ENCODE results near the gene SPSB4.

Gene SPSB4

DNA sequence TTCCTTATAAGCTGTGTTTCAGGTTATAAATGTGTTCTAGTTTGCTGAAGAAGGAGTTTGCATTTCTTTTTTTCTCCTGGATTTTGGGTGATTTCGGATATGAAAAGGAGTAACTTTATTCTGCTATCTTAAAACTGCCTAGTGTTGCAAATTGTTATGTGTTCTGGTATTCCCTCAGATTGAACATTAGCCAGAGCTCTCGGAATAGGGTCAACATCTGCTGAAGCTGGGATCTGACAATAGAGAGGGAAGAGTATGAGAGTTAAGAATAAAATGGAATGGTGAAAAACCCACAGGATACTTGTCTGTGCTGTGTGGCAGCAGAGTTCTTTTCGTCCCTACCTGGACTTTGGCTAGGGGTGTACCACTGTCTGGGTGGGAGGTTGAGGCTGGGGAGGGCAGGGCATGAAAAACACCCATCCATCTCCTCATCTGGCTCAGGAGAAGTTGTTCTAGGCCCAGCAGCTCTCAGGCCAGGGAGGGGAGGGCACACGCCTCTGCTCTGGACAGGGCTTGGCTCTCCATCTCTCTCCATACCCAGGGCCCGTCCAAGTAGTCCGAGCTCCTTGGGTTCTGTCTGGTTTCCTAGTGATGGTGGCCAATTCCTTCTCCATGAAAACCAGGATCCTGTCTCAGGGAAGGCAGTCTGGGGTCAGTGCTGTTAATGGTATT lies 13.2 kb downstream of the SPSB4 start:
- TF ChIP-seq CTCF (IDR thresholded peaks at IDR 0.05; ENCODE audit: low read depth, low read length) = no peak
- DNase-seq (ENCODE audit: extremely low read depth, low read depth) = no peak

GRCh38 chr3:141065258-141065657 lies 14.1 kb downstream of the SPSB4 start:
- no peak for DNase-seq (ENCODE audit: extremely low read depth, low read depth)
- TF ChIP-seq CTCF (IDR thresholded peaks at IDR 0.05; ENCODE audit: low read depth, low read length) = no peak

- no peak for DNase-seq (ENCODE audit: extremely low read depth, low read depth)
- TF ChIP-seq CTCF (IDR thresholded peaks at IDR 0.05; ENCODE audit: low read depth, low read length) = no peak
Measured at GRCh38 chr3:141065841-141066805, 15.0 kb downstream of the SPSB4 start.

GRCh38 chr3:141067206-141067974 lies 16.2 kb downstream of the SPSB4 start:
- no peak for DNase-seq (ENCODE audit: extremely low read depth, low read depth)
- TF ChIP-seq CTCF (IDR thresholded peaks at IDR 0.05; ENCODE audit: low read depth, low read length) = no peak

DNA sequence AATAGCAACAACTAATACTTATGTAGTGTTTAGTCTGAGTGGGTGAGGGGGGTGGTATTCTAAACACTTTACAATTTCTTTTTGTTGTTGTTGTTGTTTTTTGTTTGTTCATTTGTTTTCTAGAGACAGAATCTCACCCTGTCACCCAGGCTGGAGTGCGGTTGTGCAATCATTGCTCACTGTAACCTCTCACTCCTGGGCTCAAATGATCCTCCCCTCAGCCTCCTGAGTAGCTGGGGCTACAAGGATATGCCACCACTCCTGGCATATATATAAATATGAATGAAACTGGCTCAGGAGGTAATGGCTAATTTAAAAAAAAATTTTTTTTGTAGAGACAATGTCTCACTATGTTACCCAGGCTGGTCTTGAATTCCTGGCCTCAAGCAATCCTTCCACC lies 19.1 kb downstream of the SPSB4 start:
- TF ChIP-seq CTCF (IDR thresholded peaks at IDR 0.05; ENCODE audit: low read depth, low read length) = no peak
- no peak for DNase-seq (ENCODE audit: extremely low read depth, low read depth)

DNA sequence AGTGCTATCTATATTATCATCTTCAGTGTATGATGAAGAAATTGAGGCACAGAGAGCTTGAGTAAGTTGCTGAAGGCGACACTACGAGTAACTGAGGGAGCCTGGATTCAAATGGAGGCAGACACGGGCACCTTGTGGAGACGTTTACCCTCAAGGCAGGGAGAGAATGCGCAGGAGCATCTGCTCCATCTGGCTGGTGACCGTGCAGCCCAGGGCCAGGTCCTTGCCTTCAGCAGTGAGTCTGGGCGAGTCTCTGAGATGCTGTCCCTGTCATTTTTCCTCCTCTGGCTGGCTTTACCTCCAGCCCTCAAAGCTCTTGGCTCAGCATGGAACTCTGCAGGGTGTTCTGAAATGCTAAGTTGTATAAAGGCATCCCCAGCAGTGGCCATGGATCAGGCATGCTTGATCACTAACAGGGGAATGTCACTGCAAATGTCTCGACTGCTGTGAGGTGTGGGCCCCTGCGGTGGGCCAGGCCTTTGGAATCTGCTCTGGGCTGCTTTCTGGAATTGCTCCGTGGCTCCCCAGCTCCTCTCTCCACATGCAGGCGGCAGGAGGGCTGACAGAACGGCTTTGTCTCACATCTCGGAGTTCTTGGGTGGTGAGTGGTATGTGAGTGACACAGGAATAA lies 19.7 kb downstream of the SPSB4 start:
- no peak for DNase-seq (ENCODE audit: extremely low read depth, low read depth)
- TF ChIP-seq CTCF (IDR thresholded peaks at IDR 0.05; ENCODE audit: low read depth, low read length) = no peak

Data from AG09319 (cell line).